ENCODE results near the gene TNFSF8.
A peak's percentile ranks its signal among the peaks of the same experiment; 100 is the strongest.

The TNFSF8 gene, protein sequence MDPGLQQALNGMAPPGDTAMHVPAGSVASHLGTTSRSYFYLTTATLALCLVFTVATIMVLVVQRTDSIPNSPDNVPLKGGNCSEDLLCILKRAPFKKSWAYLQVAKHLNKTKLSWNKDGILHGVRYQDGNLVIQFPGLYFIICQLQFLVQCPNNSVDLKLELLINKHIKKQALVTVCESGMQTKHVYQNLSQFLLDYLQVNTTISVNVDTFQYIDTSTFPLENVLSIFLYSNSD

DNA sequence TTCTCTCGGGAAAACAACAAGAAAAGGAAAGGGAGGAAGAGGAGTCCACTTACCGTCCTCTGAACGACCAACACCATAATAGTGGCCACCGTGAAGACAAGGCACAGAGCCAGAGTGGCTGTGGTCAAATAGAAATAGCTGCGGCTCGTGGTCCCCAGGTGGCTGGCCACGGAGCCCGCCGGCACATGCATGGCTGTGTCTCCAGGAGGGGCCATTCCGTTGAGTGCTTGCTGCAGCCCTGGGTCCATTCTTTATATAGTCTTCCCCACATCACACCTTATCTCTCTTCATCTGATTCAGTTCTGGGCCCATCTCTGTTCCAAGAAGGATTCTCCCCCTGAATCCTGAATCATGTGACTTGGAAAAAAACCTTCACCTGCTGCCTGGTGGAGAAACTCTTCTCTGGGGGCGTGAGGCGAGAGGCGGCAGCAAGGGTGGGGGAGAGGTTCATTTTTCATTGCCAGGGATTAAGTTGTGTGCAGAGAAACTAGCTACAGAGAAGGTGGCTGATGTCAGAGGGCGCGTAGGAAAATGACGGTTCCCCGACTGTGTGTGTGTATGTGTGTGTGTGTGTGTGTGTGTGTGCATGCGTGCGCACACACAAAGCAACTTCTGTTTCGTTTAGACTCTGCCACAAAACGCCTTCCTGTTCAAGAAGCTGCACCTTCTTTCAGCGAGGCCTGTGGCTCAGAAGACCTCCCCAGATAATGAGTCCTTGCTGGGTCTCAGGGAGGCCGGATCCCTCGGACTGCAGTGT lies at the start of gene TNFSF8:
TNFSF8 (minus strand) TSS at position 536 of the 757 bp plus-strand sequence; CDS start at position 248, 288 bp downstream.
- H3K27me3 Mint-ChIP-seq, result no peaks in the 10 kb centered on the region
- H3K27ac Mint-ChIP-seq, result peak within 1 kb of the TSS; percentile 98
- peaks cover 18% of the 10 kb centered on the region for H3K36me3 Mint-ChIP-seq (ENCODE audit: low read depth)
- peaks cover 67% of the 10 kb centered on the region for H3K4me1 Mint-ChIP-seq (ENCODE audit: low read depth)
- H3K4me3 Mint-ChIP-seq, result peak within 1 kb of the TSS; percentile 98
- H3K9me3 Mint-ChIP-seq, result peaks cover 5% of the 10 kb centered on the region

DNA sequence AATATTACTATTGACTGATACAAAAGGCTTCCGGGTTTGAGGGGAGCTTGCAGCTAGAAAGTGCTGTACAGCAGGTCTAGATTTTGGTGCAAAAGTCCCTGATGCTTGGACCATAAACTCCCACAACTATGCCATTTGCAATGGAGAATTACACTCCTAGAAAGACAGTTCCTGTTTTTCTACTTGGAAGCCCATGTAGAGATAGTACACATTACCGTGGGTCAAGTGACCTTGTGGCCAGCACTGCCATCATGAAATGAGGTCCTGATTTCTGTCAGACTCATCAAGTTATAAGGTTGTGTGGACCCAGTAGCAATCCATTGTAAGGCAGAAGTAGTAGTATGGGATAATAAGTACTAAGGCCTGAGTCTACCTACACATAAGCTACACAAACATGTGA lies 42.8 kb upstream of the TNFSF8 start:
- H3K9me3 Mint-ChIP-seq, result no peaks in the 10 kb centered on the region
- H3K27me3 Mint-ChIP-seq, result peaks cover 3% of the 10 kb centered on the region
- no peak overlapping the region for H3K4me3 Mint-ChIP-seq
- H3K36me3 Mint-ChIP-seq (ENCODE audit: low read depth), result no peaks in the 10 kb centered on the region
- H3K27ac Mint-ChIP-seq, result no peak overlapping the region
- H3K4me1 Mint-ChIP-seq (ENCODE audit: low read depth), result peaks cover 16% of the 10 kb centered on the region

DNA sequence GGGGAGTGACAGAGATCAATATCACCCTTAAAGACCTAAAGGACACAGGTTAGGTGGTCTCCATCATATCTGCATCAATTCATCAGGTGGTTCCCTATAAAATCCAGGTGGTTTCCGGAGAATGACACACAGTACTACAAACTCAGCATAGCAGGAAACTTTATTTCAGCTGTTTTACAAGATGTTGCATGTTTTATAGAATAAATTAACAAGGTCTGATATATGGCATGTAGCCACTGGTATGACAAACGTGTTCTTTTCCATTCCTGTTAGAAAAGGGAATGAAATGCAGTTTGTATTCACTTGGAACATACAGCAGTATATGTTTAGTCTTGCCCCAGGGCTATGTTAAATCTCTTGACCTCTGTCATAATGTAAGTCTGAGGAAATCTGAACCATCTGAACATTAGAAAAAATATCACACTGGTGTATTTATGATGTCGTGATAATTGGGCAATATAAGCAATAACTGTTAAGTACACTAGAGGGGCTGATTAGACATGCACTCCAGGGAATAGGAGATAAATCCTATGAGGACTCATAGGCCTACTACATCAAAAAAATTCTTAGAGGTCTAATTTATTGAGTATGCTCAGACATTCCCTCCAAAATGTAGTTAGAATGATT lies 42.2 kb upstream of the TNFSF8 start:
- Mint-ChIP-seq H3K9me3 (no peaks in the 10 kb centered on the region), H3K27ac (no peak overlapping the region), H3K4me1 (ENCODE audit: low read depth) (peaks cover 22% of the 10 kb centered on the region), H3K36me3 (ENCODE audit: low read depth) (no peaks in the 10 kb centered on the region), H3K27me3 (peaks cover 3% of the 10 kb centered on the region), H3K4me3 (no peak overlapping the region)

DNA sequence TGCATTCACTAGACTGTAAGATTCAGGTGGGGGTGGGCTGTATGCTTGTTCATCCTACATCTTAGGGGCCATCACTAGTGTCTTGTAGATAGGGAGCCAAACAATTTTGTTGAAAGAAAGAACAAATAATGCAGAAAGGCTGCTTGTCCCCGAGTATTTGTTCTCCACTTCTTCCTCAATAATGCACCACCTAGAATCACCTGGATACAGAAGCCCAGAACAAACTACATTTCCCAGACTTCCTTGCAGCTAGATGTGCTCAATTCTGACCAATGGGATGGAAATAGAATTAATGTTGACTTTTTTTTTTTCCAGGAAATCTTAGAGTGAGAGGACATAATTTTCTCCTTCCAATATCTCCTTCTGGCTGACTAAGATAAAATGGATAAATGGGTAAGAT lies 38.9 kb upstream of the TNFSF8 start:
- Mint-ChIP-seq H3K4me3 (no peak overlapping the region), H3K27ac (peak overlapping the region; percentile 8), H3K27me3 (no peaks in the 10 kb centered on the region), H3K9me3 (no peaks in the 10 kb centered on the region), H3K36me3 (ENCODE audit: low read depth) (no peaks in the 10 kb centered on the region), H3K4me1 (ENCODE audit: low read depth) (peaks cover 25% of the 10 kb centered on the region)

DNA sequence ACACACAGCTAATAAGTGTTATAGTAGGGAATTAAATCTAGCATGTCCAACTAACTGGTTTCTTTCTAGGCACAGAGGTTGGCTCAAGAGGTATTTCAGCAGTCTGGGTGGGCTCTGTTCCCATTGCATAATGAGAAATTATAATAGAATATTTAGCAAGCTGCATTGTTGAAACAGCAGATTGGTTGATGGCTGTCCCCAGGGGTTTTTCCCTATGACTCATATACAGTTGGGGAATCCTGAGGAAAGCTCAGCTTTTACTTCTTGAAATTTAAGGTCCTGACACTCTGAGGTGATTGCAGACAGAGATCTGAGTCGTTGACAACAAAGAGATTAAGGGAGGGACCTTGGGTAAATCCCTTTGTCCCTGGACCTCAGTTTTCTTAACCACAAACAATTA lies 38.3 kb upstream of the TNFSF8 start:
- Mint-ChIP-seq H3K27me3 (no peaks in the 10 kb centered on the region), H3K4me1 (ENCODE audit: low read depth) (peaks cover 25% of the 10 kb centered on the region), H3K9me3 (no peaks in the 10 kb centered on the region), H3K36me3 (ENCODE audit: low read depth) (no peaks in the 10 kb centered on the region), H3K27ac (no peak overlapping the region), H3K4me3 (peak overlapping the region; percentile 21)

DNA sequence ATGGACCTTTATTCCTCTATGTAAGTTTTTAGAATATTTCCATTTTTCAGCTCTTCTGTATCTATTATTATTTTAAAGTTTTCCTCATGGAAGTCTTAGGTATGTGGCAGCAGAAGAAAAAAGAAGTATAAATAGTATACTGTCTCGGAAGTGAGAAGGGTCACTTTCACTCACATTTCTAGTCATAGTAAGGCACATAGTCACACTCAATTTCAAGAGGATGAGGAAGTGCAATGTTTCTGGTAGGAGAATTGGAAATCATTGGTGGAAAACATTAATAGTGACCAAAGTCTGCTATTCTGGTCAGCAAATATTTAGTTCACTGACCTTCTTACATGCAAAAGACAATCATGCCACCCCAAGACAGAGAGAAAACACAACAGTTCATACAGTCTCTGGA lies 35.2 kb upstream of the TNFSF8 start:
- no peak overlapping the region for H3K4me3 Mint-ChIP-seq
- no peaks in the 10 kb centered on the region for H3K27me3 Mint-ChIP-seq
- H3K9me3 Mint-ChIP-seq, result peaks cover 19% of the 10 kb centered on the region
- peaks cover 16% of the 10 kb centered on the region for H3K36me3 Mint-ChIP-seq (ENCODE audit: low read depth)
- H3K27ac Mint-ChIP-seq, result no peak overlapping the region
- peaks cover 28% of the 10 kb centered on the region for H3K4me1 Mint-ChIP-seq (ENCODE audit: low read depth)

DNA sequence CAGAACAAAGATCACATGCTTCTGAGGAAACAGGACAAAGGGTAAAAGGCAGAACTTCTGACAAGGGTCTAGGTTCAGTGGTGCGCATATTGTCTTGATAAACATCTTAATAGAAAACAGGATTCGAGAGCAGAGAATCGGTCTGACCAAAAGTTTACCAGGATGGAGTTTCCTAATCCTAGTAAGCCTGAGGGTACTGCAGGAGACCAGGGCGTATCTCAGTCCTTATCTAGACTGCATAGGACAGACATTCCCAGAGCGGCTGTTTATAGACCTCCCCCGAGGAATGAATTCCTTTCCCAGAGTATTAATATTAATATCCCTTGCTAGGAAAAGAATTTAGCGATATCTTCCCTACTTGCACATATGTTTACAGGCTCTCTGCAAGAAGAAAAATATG lies 32.4 kb upstream of the TNFSF8 start:
- Mint-ChIP-seq H3K36me3 (ENCODE audit: low read depth) (peaks cover 30% of the 10 kb centered on the region), H3K9me3 (peaks cover 34% of the 10 kb centered on the region), H3K27ac (no peak overlapping the region), H3K4me3 (no peak overlapping the region), H3K27me3 (no peaks in the 10 kb centered on the region), H3K4me1 (ENCODE audit: low read depth) (peaks cover 36% of the 10 kb centered on the region)

DNA sequence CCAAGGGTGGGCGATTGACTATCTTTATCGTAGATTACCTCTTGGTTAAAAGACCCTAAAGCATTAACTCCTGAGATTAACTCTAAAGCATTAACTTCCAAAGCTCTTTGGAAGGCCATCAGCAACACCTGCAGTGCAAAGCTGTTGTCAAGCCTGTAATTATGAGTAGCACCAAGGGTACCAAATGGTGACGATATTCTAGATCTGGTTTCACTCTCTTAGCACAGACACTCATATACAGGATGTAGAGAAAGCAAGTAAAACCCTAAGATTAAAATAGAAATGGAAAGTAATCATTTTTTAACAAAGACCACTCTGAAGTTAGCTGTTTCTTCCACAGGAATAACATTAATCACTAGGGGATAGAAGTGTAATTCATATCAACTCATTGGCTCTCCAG lies 29.9 kb upstream of the TNFSF8 start:
- Mint-ChIP-seq H3K27ac (peak overlapping the region; percentile 50), H3K4me1 (ENCODE audit: low read depth) (peaks cover 53% of the 10 kb centered on the region), H3K9me3 (peaks cover 34% of the 10 kb centered on the region), H3K4me3 (no peak overlapping the region), H3K36me3 (ENCODE audit: low read depth) (peaks cover 30% of the 10 kb centered on the region), H3K27me3 (no peaks in the 10 kb centered on the region)

DNA sequence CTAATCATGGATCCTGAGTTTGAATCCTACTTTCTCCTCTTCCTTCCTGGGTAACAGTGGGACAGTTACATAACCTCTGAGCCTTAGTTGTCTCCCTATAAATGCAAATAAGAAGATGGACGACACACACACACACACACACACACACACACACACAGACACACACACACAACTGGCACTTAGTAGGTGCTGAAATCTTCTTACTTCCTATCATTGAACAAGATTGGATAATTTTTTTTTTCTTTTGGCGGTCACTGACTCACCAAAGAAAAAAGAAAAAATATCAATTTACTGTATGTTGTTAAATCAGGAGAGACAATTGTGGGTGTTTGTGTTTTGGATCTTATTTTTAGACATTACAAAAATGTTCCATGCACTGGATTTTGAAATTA lies 28.4 kb upstream of the TNFSF8 start:
- H3K27ac Mint-ChIP-seq, result peak overlapping the region; percentile 97
- no peaks in the 10 kb centered on the region for H3K27me3 Mint-ChIP-seq
- H3K36me3 Mint-ChIP-seq (ENCODE audit: low read depth), result peaks cover 30% of the 10 kb centered on the region
- H3K9me3 Mint-ChIP-seq, result peaks cover 34% of the 10 kb centered on the region
- H3K4me3 Mint-ChIP-seq, result peak overlapping the region; percentile 74
- H3K4me1 Mint-ChIP-seq (ENCODE audit: low read depth), result peaks cover 66% of the 10 kb centered on the region

DNA sequence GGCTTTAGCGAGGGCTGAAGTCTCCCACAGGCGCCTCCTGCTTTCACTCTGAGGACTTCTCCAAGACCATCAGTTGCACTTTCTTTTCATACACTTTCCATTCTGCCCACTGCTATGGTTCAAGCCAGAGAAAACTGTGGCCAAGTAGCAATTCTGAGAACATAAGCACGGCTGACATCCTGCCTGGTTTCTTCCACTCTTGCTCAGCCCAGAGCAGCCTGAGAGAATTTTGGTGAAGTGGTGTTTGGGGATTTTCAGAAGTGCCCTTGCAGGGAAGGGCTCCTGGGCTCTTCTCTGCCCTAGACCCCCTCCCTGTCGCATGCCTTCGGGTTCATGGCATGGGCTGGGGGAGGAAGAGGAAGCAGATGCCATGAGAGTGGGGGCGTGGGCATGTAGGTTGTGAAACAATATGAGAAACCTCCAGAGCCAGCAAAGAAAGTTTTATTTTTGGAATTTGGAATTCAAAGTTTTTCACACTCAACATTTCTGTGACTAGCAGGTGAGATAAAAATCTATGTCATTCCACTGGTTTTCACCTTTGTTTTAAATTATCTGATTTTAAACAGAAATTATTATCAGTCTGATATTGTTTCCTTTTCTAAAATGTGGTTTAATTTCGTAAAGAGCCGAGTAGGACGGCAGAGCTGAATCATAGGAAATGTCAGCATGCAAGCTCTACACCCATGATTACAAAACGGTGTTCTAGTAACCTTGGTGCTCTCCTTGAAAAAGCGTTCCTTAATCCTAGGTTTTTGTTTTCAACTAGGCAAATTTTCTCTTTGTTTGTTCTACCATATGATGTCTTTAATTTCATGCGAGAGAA lies 27.8 kb upstream of the TNFSF8 start:
- peak overlapping the region; percentile 97 for H3K27ac Mint-ChIP-seq
- peak overlapping the region; percentile 74 for H3K4me3 Mint-ChIP-seq
- peaks cover 34% of the 10 kb centered on the region for H3K9me3 Mint-ChIP-seq
- H3K4me1 Mint-ChIP-seq (ENCODE audit: low read depth), result peaks cover 71% of the 10 kb centered on the region
- no peaks in the 10 kb centered on the region for H3K27me3 Mint-ChIP-seq
- peaks cover 30% of the 10 kb centered on the region for H3K36me3 Mint-ChIP-seq (ENCODE audit: low read depth)

DNA sequence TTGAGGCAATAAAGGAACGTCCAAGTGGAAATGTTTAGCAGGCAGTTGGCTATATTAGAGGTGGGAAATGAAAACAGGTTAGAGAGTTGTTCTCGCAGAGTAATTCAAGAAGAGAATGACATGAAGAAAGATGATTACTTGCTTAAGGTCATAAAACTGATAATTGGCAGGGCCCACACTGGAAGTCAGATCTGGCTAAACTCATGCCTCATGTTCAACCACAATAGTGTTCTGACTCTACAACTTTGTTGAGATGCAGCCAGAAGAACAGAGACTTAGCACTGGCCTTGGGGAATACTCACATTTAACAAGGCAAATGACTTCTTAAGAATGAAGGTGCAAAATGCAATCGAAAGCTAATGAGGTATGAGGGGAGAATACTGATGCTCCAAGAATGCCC lies 27.2 kb upstream of the TNFSF8 start:
- Mint-ChIP-seq H3K36me3 (ENCODE audit: low read depth) (peaks cover 30% of the 10 kb centered on the region), H3K4me1 (ENCODE audit: low read depth) (peaks cover 71% of the 10 kb centered on the region), H3K4me3 (peak overlapping the region; percentile 31), H3K27me3 (no peaks in the 10 kb centered on the region), H3K9me3 (peaks cover 27% of the 10 kb centered on the region), H3K27ac (peak overlapping the region; percentile 97)

DNA sequence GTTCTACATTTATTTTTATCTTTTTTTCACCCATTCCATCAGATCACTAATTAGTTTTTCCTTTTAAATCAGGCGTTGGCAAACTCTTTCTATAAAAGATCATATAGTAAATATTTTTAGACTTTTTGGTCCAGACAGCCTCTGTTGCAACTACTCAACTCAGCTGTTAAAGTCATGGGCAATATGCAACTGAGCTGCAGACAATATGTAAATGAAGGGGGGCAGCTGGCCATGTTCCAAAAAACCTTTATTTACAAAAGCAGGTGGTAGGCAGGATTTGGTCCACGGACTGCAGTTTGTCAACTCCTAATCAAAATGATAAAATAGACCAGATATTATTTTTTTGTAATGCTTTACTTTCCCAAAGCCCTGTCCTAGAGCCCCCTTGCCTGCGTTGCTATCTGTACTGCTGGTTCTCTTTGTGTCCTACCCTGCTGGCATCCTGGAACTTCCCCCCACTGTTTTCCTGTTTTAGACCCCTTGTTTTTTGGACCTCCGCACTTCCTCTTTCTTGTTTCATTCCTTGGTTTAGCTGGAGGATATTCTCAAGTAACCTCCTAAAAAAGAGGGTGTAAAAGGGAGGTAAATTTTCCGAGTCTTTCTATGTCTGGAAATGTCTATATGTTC lies 24.7 kb upstream of the TNFSF8 start:
- Mint-ChIP-seq H3K9me3 (peaks cover 12% of the 10 kb centered on the region), H3K27ac (no peak overlapping the region), H3K4me1 (ENCODE audit: low read depth) (peaks cover 62% of the 10 kb centered on the region), H3K36me3 (ENCODE audit: low read depth) (peaks cover 12% of the 10 kb centered on the region), H3K27me3 (no peaks in the 10 kb centered on the region), H3K4me3 (no peak overlapping the region)

DNA sequence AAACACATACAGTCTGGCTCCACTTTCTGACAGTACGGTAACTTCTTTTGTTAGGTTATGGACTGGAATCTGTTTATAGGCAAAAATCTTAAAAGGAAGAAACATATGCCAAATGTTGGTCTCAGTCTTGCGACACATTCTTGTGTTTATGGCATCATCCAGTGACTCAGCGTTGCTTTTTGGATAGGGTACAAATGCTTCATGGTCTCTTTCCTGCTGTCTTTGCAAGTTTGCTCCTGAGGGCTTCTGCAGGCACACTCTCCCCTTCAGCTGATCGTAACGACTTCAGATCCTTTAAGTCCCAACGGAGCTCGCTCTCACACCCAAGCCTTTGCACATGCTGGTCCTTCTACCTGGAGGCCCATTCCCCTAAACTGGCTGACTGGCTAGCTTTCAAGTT lies 23.6 kb upstream of the TNFSF8 start:
- Mint-ChIP-seq H3K27me3 (no peaks in the 10 kb centered on the region), H3K4me3 (no peak overlapping the region), H3K9me3 (peaks cover 2% of the 10 kb centered on the region), H3K4me1 (ENCODE audit: low read depth) (peaks cover 51% of the 10 kb centered on the region), H3K36me3 (ENCODE audit: low read depth) (peaks cover under 1% of the 10 kb centered on the region), H3K27ac (no peak overlapping the region)

DNA sequence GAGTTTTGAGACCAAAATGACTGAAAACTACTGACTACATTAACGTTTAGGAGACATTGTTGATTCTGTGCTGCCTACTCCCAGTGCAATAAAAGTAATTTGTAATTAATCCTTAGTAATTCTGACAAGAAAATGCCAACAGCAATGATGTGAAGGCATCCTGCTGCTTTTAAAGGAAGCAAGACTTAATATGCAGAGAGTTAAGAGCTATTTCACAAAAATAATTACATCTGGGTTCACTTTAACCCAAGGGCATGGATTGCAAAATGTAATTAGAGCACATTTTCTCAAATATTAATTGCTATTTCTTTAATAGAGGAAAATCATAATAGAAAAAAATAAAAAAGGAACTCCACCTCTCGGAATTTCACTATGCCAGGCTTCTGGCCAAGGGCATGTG lies 22.7 kb upstream of the TNFSF8 start:
- no peak overlapping the region for H3K4me3 Mint-ChIP-seq
- H3K36me3 Mint-ChIP-seq (ENCODE audit: low read depth), result no peaks in the 10 kb centered on the region
- H3K4me1 Mint-ChIP-seq (ENCODE audit: low read depth), result peaks cover 42% of the 10 kb centered on the region
- no peak overlapping the region for H3K27ac Mint-ChIP-seq
- no peaks in the 10 kb centered on the region for H3K27me3 Mint-ChIP-seq
- no peaks in the 10 kb centered on the region for H3K9me3 Mint-ChIP-seq
